Psoas muscle (tissue), 8 donors: Measurements from ENCODE around the gene ADGRG1. TPM values are rescaled to one million over a fixed set of nuclear protein-coding genes. Genes with fewer than 3 reads are reported as not detected.

Experiments used
- ATAC-seq, 4 donors: fragments of 200-7000 bp; cut with Tn5 transposase; one replicate each; pipeline ENCODE4 v1.9.1; 2020; ENCODE audit warnings: moderate library complexity in 3 of 4, mild to moderate bottlenecking in 2 of 4
- DNase-seq, 2 donors: peaks; one replicate each; pipeline ENCODE4 v3.0.0-alpha.2; 2020
- H3K27ac ChIP-seq: fragments of 200-600 bp; one replicate; pipeline ENCODE4 v1.8.0; 2022
- H3K27me3 ChIP-seq, 3 donors: fragments of 200-600 bp in 1 of 3; one replicate each; pipeline versions ENCODE4 v1.6.1 to v1.8.0; 2013 to 2022; ENCODE audit warnings: low read length in 2 of 3, mild to moderate bottlenecking in 2 of 3, moderate library complexity in 1 of 3; ENCODE audit not compliant: insufficient read depth in 3 of 3
- H3K36me3 ChIP-seq, 2 donors: fragments of 200-600 bp in 1 of 2; one replicate each; pipeline versions ENCODE4 v1.6.1 to v1.8.0; 2013 to 2022; ENCODE audit warnings: low read depth in 1 of 2, mild to moderate bottlenecking in 1 of 2, moderate library complexity in 1 of 2; ENCODE audit not compliant: insufficient read depth in 1 of 2
- H3K4me1 ChIP-seq: fragments of 200-600 bp; one replicate; pipeline ENCODE4 v1.8.0; 2022
- H3K4me3 ChIP-seq: fragments of 200-600 bp; one replicate; pipeline ENCODE4 v1.8.0; 2022; ENCODE audit warnings: mild to moderate bottlenecking
- H3K9me3 ChIP-seq: fragments of 200-600 bp; one replicate; pipeline ENCODE4 v1.8.0; 2022
- WGBS, 3 donors: extraction: QIAGEN DNeasy Blood & Tissue Kit; methylation state at CpG; one replicate each; pipeline versions ENCODE4 v1.1.6 to v1.1.7; 2013; 5-methylcytosine and 5-hydroxymethylcytosine counted together
- intact Hi-C, 2 donors: fragments of 100-400 bp; cut with DNase I; formaldehyde crosslinking; loops; one replicate each; pipeline versions ENCODE4 v1.11.0 to v1.14.2; 2022
- polyA plus RNA-seq, 3 donors: library from polyadenylated mRNA; stranded (reverse); fragments of 200-250 nt; gene quantifications; one replicate each; pipeline ENCODE4 v1.2.3, GENCODE V29; 2013
- total RNA-seq, 4 donors: library from RNA; stranded (reverse); fragmentation: NEBNext Ultra II Directional in 2 of 4; extraction: Animal tissue kit (Norgen Biotek cat#: 25700) in 2 of 4; gene quantifications; one replicate each; pipeline versions ENCODE4 v1.2.1 to v1.2.4, GENCODE V29; 2021 to 2023
- TF ChIP-seq, protein P1 (sequence below): fragments of 200-600 bp; IDR thresholded peaks from one replicate; pipeline ENCODE4 v1.8.0; 2022; ENCODE audit warnings: antibody characterized with exemption
- donor health status: healthy with polysubstance abuse.
- donor health status: DM: no; HTN: no; CAD: no; lungs with moderate emphysema.
- donor health status: Bipolar disorder and iron deficiency.
- donor health status: healthy.
- donor health status: DM: yes; HTN: yes; CAD: no.
- donor health status: DM: no; HTN: no; CAD: no.
- donor health status: DM: no; HTN: no; CAD: no.
- donor health status: DM: yes; HTN: yes; CAD: no.

ADGRG1 gene
- total and polyA plus RNA-seq, 7 donors, result 5.3 to 19.4 (median 14.2) TPM

DNA sequence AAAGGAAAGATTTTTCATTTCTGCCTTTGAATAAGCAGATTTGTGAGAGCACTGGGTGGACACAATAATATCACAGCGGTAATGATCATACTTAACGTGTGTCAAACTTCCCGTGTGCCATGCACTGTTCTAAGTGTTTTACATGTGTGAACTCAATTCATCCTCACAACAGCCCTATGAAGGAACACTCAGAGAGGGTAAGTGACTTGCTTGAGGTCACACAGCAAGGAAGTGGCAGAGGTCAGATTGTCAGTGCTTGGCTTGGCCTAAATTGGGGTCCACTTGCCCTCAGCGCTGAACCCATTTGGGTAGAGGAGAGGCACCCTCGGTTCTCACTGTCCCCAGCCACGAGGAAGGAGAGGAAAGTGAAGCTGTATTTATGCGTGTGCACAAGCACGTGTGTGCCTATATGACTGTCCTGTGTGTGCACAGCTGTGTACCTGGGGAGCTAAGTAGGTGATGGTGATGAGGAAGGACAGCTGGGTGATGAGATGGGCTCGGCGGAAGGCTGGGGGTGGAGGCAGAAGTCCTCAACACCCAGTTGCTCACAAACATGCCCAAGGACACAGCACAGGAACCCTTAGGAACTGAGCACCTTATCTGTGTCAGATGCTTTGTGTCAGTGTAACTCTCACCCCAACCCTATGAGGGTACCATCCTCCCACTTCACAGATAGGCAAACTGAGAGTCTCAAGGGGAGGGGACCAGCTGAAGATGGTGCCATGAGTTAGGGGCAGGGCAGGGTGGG, 29.9 kb downstream of the ADGRG1 start:
- Histone ChIP-seq H3K4me1 (no peaks in the 10 kb centered on the region), H3K36me3 (no peaks in the 10 kb centered on the region), H3K9me3 (no peaks in the 10 kb centered on the region), H3K27me3 (no peaks in the 10 kb centered on the region), H3K27ac (no peak overlapping the region), H3K4me3 (no peak overlapping the region)
- ATAC-seq (no peak), DNase-seq (no peak)
- WGBS, 3 donors, result 76 to 81% (median 79%) methylated on average over 10 of the region's 10 CpGs
- TF ChIP-seq, protein P1, sequence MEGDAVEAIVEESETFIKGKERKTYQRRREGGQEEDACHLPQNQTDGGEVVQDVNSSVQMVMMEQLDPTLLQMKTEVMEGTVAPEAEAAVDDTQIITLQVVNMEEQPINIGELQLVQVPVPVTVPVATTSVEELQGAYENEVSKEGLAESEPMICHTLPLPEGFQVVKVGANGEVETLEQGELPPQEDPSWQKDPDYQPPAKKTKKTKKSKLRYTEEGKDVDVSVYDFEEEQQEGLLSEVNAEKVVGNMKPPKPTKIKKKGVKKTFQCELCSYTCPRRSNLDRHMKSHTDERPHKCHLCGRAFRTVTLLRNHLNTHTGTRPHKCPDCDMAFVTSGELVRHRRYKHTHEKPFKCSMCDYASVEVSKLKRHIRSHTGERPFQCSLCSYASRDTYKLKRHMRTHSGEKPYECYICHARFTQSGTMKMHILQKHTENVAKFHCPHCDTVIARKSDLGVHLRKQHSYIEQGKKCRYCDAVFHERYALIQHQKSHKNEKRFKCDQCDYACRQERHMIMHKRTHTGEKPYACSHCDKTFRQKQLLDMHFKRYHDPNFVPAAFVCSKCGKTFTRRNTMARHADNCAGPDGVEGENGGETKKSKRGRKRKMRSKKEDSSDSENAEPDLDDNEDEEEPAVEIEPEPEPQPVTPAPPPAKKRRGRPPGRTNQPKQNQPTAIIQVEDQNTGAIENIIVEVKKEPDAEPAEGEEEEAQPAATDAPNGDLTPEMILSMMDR, result no peak
- intact Hi-C loops, result no loop called here

GRCh38 chr16:57658878-57659674, 30.6 kb downstream of the ADGRG1 start:
- ATAC-seq, result no peak
- H3K36me3 ChIP-seq, result no peaks in the 10 kb centered on the region
- TF ChIP-seq, protein P1, result no peak
- H3K4me3 ChIP-seq, result no peak overlapping the region
- 67 to 73% (median 70%) methylated on average over 19 of the region's 19 CpGs for WGBS, 3 donors
- no peaks in the 10 kb centered on the region for H3K27me3 ChIP-seq
- H3K4me1 ChIP-seq, result no peaks in the 10 kb centered on the region
- no peaks in the 10 kb centered on the region for H3K9me3 ChIP-seq
- H3K27ac ChIP-seq, result no peak overlapping the region
- DNase-seq, result no peak
- intact Hi-C loops, result no loop called here

DNA sequence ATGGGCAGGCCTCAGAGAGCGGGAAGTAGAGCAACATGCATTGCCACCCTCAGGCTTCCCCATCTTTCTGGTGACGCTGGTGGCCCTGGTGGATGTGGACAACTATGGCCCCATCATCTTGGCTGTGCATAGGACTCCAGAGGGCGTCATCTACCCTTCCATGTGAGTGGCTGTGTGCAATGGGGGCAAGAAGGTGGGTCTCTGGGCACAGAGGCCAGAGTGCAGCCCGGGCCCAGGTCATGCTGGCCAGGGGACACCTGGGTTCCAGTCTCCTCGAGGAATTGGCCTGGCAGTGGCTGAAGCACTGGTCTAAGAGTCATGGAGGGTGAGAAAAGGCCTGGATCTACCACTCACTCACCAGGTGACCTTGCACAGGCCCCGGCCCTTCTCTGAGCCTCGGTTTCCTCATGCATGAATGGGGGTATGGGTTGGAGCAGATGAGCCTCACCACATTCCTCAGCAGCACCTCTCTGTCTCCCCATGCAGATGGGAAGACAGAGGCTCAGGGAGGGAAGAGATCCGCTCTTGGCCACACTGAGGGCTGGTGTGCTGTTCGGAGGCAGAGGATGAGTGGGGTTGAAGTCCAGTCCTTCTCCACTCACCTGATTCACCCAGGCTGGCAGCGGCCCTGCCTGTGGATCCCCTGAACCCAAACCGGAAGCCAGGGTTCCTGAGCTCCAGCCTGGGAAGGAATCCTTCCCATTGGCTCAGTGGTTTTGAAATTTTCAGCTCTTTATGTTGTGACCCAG, 32.5 kb downstream of the ADGRG1 start:
- ATAC-seq (no peak), DNase-seq (no peak)

DNA sequence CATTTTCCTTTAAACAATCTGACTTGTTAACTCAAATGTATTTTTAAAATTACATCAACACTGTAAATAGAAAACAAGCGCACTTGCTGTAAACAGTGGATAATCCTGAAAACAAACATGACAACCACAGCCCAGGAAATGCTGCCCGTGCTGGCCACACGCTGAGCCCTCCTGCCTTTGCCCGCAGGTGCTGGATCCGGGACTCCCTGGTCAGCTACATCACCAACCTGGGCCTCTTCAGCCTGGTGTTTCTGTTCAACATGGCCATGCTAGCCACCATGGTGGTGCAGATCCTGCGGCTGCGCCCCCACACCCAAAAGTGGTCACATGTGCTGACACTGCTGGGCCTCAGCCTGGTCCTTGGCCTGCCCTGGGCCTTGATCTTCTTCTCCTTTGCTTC, 33.1 kb downstream of the ADGRG1 start:
- ATAC-seq, result no peak
- intact Hi-C loops, result no loop called here
- WGBS, 3 donors, result 82 to 97% (median 83%) methylated on average over 7 of the region's 7 CpGs

More for the DNA sequence above, 32.5 kb downstream of the ADGRG1 start:
- Histone ChIP-seq H3K27ac (no peak overlapping the region), H3K9me3 (no peaks in the 10 kb centered on the region), H3K4me1 (no peaks in the 10 kb centered on the region), H3K27me3 (no peaks in the 10 kb centered on the region), H3K4me3 (no peak overlapping the region), H3K36me3 (no peaks in the 10 kb centered on the region)
- 90 to 93% (median 92%) methylated on average over 11 of the region's 11 CpGs for WGBS, 3 donors
- intact Hi-C loops, result no loop called here
- TF ChIP-seq, protein P1, result no peak

More for the DNA sequence above, 33.1 kb downstream of the ADGRG1 start:
- H3K27me3 ChIP-seq, result no peaks in the 10 kb centered on the region
- no peaks in the 10 kb centered on the region for H3K36me3 ChIP-seq
- DNase-seq, result no peak
- H3K9me3 ChIP-seq, result no peaks in the 10 kb centered on the region
- no peak overlapping the region for H3K4me3 ChIP-seq
- TF ChIP-seq, protein P1, result no peak
- H3K27ac ChIP-seq, result no peak overlapping the region
- H3K4me1 ChIP-seq, result no peaks in the 10 kb centered on the region
